GM18508 (cell line): ENCODE measurements around the gene ZBP1.

Source experiments
- ATAC-seq: cut with Tn5 transposase; IDR thresholded peaks from one replicate; pipeline ENCODE4 v1.9.1; 2021; ENCODE audit warnings: moderate number of reproducible peaks; ENCODE audit not compliant: insufficient read depth, unreplicated experiment

The ZBP1 gene

DNA sequence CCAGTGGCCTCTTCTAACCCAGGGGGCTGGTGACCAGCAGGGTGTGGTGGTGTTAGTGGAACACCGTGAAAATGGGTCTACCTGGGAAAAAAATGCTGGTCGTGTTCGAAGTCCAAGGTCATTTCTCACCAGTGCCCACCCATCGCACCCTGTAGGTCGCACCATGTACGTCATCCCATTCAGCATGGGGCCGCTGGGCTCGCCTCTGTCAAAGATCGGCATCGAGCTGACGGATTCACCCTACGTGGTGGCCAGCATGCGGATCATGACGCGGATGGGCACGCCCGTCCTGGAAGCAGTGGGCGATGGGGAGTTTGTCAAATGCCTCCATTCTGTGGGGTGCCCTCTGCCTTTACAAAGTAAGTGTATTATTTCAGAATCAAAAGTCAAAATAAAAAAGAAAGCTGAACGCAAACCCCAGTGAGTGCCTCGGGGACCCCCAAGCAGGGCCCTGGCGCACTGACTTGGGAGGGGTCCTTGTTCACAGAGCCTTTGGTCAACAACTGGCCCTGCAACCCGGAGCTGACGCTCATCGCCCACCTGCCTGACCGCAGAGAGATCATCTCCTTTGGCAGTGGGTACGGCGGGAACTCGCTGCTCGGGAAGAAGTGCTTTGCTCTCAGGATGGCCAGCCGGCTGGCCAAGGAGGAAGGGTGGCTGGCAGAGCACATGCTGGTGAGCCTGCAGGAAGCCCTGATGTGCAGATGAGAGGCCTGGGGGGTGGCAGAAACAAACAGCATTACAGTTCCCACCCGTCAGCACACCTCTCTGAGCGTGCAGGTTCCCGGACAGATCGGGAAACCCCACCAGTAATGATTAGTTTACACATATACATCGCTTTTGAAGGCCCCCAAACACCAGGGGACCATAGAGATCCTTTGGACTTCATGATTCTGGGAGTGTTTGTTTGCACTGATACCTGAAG, 57.4 kb downstream of the ZBP1 start:
- no peak for ATAC-seq

DNA sequence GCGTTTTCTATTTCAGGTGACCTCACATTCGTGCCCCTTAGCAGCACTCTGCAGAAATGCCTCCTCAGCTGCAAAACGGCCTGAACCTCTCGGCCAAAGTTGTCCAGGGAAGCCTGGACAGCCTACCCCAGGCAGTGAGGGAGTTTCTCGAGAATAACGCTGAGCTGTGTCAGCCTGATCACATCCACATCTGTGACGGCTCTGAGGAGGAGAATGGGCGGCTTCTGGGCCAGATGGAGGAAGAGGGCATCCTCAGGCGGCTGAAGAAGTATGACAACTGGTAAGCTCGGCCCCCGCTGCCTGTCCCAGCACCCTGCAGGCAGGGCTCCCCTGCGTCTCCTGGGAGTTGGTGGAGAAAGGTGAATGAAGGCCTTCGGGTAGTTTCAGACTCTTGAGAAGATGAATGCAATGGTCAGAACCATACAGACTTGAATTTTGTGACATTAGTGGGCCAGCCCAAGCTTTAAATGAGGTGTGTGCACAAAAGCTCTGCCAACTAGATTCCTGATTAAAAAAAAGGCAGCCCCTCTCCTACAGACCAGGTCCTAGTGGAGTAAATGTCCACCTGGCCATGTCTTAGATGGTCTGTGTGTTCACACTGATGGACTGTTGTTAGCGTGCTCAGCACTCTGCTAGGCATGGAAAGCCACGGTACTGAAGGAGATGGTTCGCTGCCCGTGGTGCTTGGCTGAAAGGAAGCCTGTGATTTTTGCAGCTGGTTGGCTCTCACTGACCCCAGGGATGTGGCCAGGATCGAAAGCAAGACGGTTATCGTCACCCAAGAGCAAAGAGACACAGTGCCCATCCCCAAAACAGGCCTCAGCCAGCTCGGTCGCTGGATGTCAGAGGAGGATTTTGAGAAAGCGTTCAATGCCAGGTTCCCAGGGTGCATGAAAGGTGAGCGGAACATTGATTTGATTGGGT, 58.6 kb downstream of the ZBP1 start:
- no peak for ATAC-seq

GRCh38 chr20:57560554-57561355, 59.5 kb downstream of the ZBP1 start, which contains the start of gene PCK1:
Gene PCK1, plus strand, starts transcription at chr20:57561110. Its CDS starts 302 bp downstream, at chr20:57561412.
- ATAC-seq, result no peak

DNA sequence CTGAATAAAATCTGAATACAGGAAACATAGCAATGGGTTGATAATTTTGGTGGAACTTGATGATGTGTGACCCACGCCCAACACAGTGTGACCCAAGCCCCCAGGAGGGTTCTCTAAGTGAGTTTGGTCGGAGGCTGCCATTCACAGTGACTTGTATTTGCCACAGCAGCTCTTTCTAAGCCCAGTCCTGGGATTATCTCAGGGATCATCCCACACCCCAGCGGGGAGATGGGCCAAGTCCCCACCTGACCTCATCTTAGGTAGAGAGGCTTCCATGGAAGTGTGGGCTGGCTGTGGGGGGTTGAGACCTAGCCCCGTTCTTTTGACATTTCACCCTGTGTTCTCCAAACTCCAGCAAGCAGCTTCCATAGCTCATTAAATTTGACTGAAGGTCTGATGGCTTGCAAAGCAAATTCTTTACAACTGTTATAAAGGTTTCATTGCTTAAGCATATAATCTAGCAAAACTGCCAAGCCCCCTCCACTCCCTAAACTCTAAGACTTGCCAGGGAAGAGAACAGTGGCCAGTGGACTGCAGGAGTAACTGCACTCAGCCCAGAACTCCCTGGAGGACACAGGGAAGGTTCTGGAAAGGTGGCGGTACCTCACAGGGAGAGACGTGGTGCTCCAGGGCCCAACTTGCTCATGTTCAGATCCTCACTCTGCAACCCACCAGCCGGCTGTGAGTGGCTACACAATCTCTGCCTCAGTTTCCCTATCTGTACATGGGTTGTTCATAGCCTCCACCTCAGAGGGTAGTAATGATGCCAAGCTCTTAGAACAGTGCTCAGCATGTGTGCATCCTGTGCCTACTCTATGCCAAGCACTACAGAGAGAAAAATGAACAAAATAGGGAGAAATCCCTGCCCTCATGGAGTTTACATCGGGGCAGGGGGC, 60.3 kb downstream of the ZBP1 start:
- ATAC-seq, result no peak

DNA sequence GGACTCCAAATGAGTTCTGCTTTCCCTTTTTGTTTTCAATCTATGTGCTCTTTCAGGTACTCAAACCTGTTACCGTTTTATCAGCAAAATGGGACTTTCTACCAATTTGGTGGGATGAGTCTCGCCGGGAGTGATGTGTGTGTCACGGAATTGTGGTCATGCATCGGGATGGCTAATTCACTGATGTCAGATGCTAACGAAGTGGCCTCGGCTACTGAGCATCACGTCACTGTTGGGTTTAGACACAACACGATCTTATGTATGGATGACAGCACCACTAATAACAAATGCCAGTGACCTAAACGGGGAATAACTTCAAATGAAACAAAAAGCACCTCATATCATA, 61.0 kb downstream of the ZBP1 start:
- no peak for ATAC-seq

DNA sequence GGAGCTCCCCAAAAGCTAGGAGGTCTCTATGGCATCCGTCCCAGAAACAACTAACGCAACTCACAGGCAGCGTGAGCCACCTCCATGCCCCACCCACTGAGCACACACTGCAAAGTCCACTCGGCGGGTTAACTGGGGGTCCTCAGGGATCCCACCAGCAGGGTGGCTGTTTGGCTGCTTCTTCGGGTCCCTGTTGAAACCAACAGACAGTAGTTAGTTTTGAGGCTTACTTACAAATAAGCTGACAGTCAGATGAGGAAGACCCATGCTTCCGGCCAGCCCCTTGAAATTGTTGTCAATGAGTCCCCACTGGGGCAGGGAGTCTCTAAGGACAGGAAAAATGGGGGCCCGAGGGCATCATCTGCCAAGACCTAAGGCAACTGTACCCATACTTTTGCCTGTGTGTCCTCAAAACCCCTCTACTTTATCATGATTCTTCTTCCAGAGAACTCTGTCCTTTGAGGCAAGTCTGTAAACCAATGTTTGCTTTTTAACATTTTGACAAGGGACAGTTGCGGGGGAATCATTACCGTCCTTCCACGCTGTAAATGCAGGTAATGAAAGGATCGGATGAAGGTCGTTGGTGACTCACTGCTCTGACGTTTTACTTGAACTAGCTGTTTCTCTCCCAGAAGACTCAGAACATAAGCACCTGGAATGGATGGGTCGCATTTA, 61.5 kb downstream of the ZBP1 start:
- ATAC-seq, result no peak

DNA sequence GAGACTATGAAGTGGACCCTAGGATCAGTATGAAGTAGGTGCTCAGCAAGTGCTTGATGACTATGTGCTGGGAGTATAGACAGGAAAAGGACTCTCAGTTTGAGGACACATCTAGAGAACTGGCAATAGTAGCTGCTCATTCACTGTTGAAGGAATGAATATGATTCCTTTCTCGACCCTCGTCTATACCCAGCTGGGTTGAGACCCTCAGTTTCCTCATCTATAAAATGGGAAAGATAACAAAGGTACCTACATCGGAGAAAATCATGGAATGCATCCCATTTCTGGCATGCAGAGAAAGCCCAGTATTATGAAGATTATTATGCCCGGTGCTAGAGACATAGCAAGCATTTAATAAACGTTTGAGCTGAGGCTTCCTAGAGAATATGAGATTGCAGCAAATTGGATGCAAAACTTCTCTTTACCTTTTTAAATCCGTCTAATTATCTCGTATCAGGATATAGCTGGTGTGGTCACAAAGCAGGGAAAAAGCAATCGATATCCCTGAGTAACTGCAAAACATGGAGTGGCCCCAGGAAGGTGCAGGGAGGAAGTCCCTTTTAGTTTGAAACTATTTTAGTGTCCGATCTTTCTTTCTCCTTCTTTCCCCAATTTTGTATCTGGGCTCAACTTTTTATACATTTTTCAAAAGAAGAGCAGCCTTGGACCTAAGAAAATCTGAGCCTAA, 62.2 kb downstream of the ZBP1 start:
- ATAC-seq, result no peak

DNA sequence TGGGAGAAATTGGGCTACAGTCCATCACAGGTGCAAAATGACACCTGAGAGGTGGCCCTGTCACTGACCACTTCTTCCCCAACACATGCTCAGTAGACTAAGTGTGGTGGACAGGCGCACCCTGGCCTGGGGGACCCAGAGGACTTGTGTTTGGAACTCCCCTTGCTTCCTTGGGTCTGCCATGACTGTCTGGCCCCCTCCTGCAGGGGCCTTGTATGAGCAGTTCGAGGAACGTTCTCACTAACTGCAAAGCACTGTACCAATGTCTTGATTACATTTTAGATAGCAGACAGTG, 63.3 kb downstream of the ZBP1 start:
- no peak for ATAC-seq

- ATAC-seq, result no peak
These were observed 64.6 kb downstream of the ZBP1 start for GRCh38 chr20:57555457-57556184.
